NCI-H345 treated with DMSO at 0.1 percent for 48 hours (cell line): ENCODE data around the gene PIK3CG.
A peak's percentile ranks its signal among the peaks of the same experiment; 100 is the strongest.
"Not testable (repeated sequence)": the region's sequence is repeated elsewhere in the genome, so short reads cannot be mapped to it uniquely, and the experiment has no call there.

ENCODE experiments used
- DNase-seq: peaks from one replicate; lab custom pipeline; 2025; ENCODE audit not compliant: unreplicated experiment; lab: John Stamatoyannopoulos, UW

Gene PIK3CG

GRCh38 chr7:106885652-106886051 is 20.6 kb downstream of the PIK3CG start:
- no peak for DNase-seq

DNA sequence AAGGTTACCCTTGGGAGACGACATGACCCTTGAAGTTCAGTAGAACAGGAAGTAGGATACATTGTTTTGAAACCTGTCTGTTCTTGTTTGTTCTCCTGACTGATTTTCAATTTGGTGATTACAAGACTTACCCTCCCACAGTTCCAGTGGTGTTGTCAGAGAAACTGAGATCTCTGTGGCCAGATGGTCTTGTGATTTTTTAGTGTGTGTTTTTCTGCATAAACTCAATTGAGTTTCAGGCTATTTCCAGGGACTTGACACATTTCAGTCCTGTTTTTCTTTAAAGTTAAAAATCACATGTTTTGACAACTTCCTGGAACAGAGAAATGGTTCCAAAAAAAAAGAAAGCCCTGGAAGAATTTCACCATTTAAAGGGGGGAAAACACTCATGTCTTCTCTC is 22.3 kb downstream of the PIK3CG start:
- no peak for DNase-seq

DNA sequence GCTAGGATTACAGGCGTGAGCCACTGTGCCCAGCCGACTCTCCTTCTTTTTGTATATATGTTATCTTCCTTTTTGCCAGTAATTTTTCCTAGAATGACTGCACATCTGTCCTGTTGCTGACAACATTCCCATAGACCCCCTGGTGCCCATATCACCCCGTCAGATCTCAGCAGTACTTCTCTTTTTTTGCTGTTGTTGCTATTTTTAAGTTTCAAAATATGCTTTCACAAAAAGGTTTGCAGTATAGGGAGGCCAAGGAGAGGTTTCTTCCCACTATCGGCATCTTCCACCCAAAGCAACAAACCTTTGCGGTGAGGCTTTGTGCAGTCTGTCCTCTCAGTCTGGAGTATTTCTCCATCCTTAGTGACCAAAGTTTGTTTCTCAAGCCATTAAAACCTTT is 23.1 kb downstream of the PIK3CG start:
- DNase-seq = no peak

DNA sequence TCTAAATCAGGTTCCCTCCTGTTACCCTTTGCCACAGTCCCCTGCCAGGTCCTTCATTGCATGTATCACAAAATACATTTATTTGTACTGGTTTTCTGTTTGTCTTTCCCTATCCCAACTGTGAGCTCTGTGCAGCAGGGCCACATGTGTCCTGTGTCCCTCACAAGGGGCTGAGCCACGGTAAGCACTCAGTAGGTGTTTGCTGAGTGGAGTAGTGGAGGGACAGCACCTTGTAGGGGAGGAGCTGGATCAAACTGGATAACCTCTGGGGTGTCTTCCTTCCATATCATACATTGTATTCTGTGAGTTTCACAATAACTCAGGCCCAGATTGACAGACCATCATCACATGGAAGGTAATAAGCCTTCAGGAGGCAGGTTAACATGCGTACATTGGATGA is 25.9 kb downstream of the PIK3CG start:
- DNase-seq = no peak

GRCh38 chr7:106891548-106892410 is 26.7 kb downstream of the PIK3CG start:
- DNase-seq = peak; percentile 61

DNA sequence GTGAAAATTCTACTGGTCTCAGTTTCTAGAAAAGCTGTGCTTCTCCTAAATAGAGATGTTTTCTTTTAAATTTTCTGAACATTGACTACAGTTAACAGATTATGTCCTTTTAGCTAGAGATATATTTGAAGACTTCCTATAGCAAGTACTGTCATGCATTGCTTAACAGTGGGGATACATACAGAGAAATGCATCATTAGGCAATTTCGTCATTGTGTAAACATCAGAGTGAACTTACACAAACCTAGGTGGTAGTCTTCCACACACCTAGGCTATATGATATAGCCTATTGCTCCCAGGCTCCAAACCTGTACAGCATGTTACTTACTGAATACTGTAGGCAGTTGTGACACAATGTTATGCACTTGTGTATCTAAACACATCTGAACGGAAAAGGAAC is 28.5 kb downstream of the PIK3CG start:
- DNase-seq = no peak

GRCh38 chr7:106895246-106895864 is 30.3 kb downstream of the PIK3CG start:
- DNase-seq = no peak

- no peak for DNase-seq
Measured at GRCh38 chr7:106896231-106896630, 31.1 kb downstream of the PIK3CG start.

DNA sequence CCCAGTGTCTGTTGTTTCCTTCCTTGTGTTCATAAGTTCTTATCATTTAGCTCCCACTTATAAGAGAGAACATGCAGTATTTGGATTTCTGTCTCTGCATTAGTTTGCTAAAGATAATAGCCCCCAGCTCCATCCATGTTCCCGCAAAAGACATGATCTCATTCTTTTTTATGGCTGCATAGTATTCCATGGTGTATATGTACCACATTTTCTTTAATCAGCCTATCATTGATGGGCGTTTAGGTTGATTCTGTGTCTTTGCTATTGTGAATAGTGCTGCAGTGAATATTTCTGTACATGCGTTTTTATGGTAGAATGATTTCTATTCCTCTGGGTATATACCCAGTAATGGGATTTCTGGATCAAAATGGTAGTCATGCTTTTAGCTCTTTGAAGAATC is 32.5 kb downstream of the PIK3CG start:
- DNase-seq = not testable (repeated sequence)

GRCh38 chr7:106898967-106899366 is 33.9 kb downstream of the PIK3CG start:
- not testable (repeated sequence) for DNase-seq

DNA sequence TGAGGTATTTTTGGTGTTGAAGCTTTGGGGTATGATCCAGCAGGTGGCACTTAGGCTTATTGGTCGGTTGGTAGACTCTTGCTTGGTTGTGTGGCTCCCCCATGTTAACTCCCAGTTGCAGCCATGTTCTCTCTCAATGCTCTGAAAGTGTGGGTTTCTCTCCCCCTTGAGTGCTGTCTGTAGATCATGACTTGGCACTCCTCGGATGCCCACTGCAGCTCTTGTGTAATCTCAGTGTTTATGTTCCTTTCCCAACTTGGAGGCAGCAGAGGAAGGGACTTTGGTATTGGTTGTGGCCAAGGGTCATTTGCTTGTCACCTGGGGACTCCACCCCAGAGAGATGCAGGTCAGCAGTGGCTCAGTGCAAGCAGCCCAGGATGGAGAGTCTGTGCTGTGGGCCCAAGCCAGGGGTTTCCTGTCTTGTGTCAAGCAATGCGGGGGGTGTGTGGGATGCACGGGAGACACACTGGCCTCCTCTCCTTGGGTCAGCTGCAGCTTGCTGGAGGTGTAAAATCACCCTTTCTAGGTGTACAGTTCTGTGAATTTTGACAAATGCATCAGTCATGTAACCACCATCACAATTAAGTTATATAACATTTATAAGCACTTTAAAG is 36.9 kb downstream of the PIK3CG start:
- DNase-seq = no peak

DNA sequence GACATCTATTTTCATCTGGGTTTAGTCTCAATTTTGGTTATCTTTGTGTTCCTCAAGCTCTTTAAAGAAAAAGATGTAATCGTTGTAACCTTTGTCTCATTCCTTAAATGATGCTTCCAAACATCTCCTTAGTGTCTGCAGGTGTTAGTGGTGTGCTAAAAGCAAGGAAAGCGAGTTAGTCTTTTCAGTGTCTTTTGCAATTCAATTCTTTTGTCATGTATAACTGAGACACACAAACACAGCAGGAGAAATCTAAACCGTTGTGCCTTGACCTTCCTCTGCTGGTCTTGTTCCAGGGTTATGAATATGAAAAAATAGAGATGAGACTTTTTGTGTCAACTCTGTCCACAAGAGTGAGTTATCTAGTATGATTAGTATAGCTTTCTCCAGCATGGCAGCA is 40.7 kb downstream of the PIK3CG start:
- DNase-seq = no peak

DNA sequence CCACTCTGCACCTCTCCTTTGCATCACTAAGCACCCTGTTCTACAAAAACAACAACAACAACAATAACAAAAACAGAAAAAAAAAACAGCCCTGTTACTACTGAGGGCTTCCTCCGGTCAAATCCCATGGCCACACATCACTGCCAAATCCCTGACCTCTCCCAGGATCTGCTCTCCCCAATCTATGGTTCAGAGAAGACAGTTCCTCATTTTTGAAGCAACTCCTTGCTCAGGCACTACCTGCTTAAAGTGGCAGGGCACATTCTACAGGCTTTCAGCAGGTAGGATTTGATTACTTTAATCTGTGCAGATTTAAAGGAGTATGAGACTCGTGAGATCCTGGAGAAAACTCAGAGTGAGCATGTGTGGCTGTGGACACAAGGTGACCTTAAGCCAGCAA is 46.9 kb downstream of the PIK3CG start:
- DNase-seq = no peak

GRCh38 chr7:106914018-106914607 is 49.0 kb downstream of the PIK3CG start:
- no peak for DNase-seq

- DNase-seq = no peak
Measured at GRCh38 chr7:106915407-106915806, 50.3 kb downstream of the PIK3CG start.

- DNase-seq = no peak
Measured at GRCh38 chr7:106915873-106916272, 50.8 kb downstream of the PIK3CG start.

- DNase-seq = no peak
Measured at GRCh38 chr7:106916679-106917078, 51.6 kb downstream of the PIK3CG start.

GRCh38 chr7:106918991-106919390 is 53.9 kb downstream of the PIK3CG start:
- no peak for DNase-seq

- DNase-seq = not testable (repeated sequence)
Measured at GRCh38 chr7:106924468-106924867, 59.4 kb downstream of the PIK3CG start.

GRCh38 chr7:106926892-106927291 is 61.8 kb downstream of the PIK3CG start:
- DNase-seq = no peak

GRCh38 chr7:106927536-106927935 is 62.5 kb downstream of the PIK3CG start:
- DNase-seq = no peak

DNA sequence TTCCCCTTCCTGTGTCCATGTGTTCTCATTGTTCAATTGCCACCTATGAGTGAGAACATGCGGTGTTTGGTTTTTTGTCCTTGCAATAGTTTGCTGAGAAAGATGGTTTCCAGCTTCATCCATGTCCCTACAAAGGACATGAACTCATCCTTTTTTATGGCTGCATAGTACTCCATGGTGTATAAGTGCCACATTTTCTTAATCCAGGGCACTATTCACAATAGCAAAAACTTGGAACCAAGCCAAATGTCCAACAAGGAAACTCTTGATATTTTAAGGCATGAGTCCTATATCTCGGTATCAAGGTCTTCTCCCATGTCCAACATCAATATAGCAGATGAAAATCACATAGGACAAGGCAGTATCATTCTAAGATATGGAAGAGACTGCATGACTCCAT is 64.5 kb downstream of the PIK3CG start:
- not testable (repeated sequence) for DNase-seq
